Measurements from ENCODE around the gene PSD4. TPM values are rescaled to one million over a fixed set of nuclear protein-coding genes. Genes with fewer than 3 reads are reported as not detected.

The PSD4 gene
- total RNA-seq, 1 experiment from 2014 or later, result 44.5 TPM

GRCh38 chr2:113167115-113167932, 6.4 kb upstream of the PSD4 start:
- DNase-seq (ENCODE audit: low read depth), result peak; percentile 30

- DNase-seq (ENCODE audit: low read depth), result no peak
Observed at GRCh38 chr2:113167962-113168340, 5.8 kb upstream of the PSD4 start.

DNA sequence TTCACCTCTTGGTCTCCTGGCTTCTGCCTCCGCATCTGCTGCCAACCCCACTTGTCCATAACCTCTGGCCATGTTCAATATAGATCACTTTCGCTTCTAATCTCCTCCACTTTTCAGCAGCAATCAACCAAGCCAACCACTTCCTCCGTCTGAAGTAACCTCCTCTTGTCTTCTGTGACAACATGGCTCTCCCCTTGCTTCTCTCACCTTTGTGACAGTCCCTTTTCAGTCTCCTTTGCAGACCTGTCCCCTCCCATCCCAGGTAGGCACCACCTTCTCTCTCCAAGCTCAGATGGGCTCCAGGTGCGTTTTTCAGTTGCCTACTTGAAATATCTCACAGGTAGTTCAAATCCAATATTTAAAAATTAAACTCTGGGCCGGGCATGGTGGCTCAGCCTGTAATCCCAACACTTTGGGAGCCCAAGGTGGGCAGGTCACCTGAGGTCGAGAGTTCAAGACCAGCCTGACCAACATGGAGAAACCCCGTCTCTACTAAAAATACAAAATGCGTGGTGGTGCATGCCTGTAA, 4.7 kb upstream of the PSD4 start:
- DNase-seq (ENCODE audit: low read depth), result no peak

GRCh38 chr2:113169586-113169985, 4.2 kb upstream of the PSD4 start:
- no peak for DNase-seq (ENCODE audit: low read depth)

GRCh38 chr2:113171334-113172075, 2.3 kb upstream of the PSD4 start:
- DNase-seq (ENCODE audit: low read depth), result no peak

DNA sequence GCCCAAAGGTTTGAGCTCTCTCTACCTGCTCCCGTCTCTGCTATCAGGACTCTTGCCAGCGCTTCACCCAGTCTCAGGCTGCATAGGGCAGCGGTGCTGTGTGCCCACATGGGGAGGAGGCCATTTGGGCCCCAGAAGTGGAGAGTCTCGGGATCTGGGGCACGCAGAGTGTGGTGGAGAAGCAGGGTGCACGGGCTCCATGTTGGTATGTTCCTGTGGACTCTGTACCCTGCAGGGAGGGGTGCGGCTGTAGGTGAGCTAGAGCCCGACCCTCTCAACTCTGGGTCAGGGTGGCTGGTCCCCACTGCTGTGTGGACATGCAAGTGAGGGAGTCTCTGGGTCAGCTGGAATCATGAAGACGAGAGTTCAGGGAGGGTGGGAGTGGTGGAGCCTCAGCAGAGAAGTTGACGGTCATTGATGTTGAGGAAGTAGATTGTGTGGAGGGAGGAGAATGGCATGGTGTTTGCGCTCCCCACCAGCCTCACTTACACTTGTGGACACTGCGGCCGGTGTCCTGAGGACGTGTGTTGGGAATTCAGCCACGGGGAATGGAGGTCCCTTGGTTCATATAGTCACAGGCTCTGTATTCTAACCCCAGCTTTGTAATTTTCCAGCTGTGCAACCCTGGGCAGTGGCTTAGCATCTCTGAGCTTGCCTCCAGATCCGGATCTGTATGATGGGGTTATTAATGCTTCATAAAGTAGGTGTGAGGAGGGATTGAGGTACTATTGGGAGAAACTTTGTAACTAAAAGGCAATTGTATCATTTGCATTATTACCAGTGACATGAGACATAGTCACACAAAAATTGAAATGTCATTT, 840 bp upstream of the PSD4 start:
- DNase-seq (ENCODE audit: low read depth), result no peak

DNA sequence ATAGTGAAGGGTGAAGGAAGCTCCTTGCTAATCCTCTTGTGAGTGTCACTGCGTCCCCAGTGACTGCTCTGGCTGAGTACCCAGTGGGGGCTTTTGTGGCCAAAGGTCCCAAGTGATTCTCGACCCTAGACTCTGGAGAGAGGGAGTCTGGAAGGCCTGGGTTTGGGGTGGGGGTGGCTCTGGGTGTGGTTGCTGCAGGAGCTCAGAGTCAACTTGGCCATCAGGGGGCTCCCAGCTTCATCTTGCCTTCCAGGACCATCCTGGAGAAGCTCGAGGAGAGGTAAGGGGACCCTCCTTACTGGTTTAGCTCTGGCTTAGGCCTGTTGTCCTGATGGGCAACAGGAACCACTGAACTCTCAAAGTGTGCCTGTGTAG, 592 bp downstream of the PSD4 start:
- no peak for DNase-seq (ENCODE audit: low read depth)

GRCh38 chr2:113175042-113175628, 1.4 kb downstream of the PSD4 start:
- peak; percentile 39 for DNase-seq (ENCODE audit: low read depth)

DNA sequence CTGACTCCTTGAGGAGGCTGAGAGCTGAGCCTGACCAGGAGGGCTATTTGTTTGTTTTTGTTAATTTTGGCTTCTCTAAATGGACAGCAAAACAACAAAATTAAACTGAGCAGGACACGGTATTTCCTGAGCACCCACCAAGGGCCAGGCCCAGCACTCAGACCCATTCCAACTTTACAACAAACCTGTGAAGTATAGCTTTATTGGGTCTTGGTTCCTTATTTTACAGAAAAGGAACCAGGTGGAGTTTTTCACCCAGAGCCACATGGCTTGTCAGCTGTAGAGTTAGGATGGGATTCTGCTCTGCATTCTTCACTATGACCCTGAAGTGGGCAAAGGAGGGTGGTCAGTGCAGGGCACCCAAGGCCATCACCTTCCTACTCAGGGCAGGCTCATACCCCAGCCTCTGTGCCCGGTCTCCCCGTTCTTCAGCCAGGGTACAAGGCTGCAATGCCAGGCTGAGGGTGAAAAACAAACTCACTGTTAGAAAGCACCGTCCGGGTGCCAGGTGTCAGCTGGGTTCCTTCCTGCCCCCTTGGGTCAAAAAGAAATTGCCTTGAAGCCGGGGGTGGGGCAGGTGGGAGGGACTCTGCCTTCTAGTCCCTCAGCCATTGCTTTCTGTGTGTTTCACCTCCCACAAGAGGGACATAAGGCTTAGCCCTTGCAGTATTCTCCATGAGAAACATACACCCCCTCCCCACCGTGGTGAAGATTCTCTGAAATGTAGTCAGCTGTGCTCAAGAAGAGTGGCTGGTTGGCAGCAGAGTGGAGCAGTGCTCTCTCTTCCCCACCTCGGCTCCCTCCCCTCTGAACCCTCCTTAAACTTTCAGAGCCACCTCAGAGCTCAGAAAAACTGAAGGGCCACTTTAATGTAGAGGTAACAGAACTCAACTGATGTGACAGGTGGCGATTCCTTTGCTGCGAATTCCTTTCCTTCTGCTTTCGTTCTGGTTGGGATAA, 2.2 kb downstream of the PSD4 start:
- DNase-seq (ENCODE audit: low read depth), result no peak

- no peak for DNase-seq (ENCODE audit: low read depth)
Observed at GRCh38 chr2:113176696-113177355, 3.1 kb downstream of the PSD4 start.

DNA sequence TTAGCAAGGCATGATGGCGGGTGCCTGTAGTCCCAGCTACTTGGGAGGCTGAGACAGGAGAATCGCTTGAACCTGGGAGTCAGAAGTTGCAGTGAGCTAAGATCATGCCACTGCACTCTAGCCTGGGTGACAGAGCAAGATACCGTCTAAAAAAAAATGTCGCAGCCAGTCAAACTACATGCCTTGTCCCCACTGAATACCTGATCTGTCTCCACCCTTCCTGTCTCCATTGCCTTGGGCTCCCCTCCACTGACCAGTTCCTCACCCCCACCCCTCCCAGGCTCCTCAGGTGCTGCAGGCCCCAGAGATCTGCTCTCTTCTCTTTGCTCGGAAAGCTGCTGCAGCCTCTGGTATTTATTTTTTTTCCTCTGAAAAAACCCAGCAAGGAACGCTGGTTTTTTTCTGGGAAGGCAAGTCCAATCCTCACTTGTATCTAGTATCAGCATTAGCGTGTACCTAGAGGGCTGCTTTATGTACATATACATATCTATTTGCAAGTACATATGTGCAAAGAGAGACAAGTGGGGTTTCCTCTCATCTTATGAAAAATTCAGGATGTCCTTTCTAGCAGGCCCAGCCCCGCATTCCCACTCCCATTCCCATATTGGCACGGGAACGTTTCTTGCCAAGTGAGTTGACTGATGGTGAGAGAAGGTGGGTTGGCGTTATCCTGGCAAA, 4.4 kb downstream of the PSD4 start:
- no peak for DNase-seq (ENCODE audit: low read depth)

GRCh38 chr2:113178891-113179290, 5.1 kb downstream of the PSD4 start:
- DNase-seq (ENCODE audit: low read depth), result no peak

DNA sequence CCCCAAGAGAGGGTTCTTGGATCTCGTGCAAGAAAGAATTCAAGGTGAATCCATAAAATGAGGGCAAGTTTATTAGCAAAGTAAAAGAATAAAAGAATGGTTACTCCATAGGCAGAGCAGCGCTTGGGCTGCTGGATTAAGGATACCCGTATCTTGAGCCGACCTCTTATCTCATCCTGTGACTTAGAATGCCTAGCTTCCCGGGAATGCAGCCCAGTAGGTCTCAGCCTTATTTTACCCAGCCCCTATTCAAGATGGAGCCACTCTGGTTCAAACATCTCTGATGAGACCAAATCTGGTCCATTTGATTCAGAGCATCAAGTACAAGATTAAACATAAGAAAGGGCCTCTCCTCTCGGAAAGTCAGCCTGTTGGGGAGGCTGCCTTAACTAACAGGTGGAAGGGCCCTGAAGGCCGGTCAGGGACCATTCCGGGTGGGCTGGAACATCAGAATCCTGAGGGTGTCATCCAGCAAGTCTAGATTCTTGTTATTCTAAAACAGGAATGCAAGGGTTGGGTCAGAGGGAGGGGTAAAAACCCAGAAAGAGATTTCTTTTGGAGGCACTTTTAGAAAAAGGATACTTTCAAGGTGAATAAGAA, 5.8 kb downstream of the PSD4 start:
- no peak for DNase-seq (ENCODE audit: low read depth)

DNA sequence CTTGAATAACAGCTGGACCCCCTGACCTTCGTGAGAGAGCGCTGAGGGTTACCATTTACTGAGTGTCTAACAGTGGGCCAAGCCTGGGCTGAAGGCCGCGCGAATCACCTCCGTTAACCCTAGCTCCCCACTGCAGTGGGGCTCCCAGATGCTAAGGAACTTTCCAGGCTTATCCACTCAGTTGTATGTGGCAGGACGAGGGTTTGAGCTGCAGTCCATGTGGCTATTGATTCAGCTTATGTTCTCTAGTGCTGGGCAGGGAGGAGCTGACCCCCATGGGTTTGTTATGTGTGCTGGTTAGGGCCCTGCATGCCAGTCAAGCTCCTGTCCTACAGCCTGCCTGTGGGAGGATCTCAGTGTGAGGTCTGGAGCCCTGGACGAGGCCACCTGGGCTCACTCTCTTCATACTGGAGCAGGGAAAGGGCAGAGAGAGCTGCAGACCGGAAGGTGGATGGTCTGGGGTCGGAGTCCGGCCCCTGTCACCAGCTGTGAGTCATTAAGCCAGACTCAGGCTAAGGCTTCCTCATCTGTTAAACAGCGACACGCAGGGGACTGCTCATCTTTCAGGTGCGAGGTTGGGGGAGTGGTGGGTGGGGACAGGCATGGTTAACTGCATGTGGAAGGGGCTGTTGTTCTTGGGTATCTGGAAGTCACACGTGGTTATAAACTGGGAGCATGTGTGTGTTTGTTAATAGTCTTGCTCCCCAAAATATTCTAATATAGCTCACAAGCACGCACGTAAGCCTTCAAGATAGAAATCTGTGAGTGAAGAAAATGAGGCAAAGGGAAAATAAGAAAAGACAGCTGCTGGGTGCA, 6.6 kb downstream of the PSD4 start:
- DNase-seq (ENCODE audit: low read depth), result no peak

GRCh38 chr2:113181258-113182051, 7.7 kb downstream of the PSD4 start:
- no peak for DNase-seq (ENCODE audit: low read depth)

DNA sequence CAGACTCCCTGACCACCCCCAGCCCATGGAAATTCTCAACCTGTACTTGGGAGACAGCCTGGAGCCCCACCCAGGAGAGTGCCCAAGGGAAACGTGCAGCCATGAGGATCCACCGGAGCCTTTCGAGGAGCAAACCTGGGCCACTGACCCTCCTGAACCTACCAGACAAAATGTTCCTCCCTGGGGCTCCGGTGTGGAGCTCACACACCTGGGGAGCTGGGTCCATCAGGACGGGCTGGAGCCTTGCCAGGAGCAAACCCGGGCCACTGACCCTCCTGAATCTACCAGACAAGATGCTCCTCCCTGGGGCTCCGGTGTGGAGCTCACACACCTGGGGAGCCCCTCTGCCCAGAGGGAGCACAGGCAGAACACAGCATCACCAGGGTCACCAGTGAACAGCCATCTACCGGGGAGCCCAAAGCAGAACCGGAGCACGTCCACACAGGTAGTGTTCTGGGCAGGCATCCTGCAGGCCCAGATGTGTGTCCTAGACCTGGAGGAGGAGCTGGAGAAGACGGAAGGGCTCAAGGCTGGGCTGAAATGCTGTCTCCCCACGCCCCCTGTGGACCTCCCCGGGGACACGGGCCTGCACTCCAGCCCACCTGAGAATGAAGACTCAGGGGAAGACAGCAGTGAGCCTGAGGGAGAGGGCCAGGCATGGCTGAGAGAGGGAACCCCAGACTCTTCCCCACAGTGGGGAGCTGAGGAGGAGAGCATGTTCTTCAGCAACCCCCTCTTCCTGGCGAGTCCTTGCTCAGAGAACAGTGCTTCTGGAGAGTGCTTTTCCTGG, 8.9 kb downstream of the PSD4 start:
- no peak for DNase-seq (ENCODE audit: low read depth)

All from HT1080 (cell line).